ENCODE data around the gene CEMIP.

Gene CEMIP

DNA sequence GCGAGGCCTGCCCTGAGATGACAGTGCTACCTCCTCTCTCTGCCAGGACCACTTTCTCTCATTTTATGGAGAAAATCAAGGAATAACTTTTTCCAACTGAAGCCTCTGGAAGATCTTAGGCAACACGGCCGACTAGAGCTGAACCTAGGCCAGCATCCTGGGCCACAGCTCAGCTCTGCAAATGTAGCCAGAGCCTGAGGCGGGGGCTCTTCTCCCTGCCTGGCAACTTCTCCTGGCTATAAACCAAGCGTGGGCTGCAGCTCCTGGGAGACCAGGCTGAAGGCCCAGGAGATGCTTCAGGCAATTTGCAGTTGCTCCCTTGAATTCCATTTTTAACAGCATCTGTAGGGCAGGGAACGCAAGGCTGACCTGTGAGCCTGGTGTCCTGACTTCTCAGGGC, 74.9 kb downstream of the CEMIP start:
- H3K4me3 ChIP-seq (ENCODE audit: low read depth, low read length): no peak overlapping the region
- no peak for DNase-seq (ENCODE audit: low read depth, low spot score)
- no peak for TF ChIP-seq CTCF (IDR thresholded peaks at IDR 0.05; ENCODE audit: low read depth, low read length)
- in situ Hi-C loops (cut with HindIII; ENCODE audit: low sequenced_read_pairs): no loop called here

DNA sequence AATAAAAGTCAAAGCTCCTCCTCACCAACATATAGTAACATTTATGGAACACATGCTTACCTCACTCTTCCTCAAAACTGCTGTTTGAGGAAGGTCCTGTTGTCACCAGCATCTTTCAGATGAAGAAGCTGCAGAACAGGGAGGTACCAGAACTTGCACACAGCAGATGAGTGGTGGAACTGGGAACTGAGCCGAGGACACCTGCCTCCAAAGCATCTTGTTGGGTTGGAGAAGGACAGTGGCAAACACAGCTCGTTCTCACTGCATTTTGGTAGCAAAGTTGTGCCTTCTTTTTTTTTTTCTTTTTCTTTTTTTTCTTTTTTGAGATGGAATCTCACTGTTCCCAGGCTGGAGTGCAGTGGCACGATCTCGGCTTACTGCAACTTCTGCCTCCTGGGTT, 76.0 kb downstream of the CEMIP start:
- no peak overlapping the region for H3K4me3 ChIP-seq (ENCODE audit: low read depth, low read length)
- no peak for TF ChIP-seq CTCF (IDR thresholded peaks at IDR 0.05; ENCODE audit: low read depth, low read length)
- in situ Hi-C loops (cut with HindIII; ENCODE audit: low sequenced_read_pairs): no loop called here
- DNase-seq (ENCODE audit: low read depth, low spot score): no peak

DNA sequence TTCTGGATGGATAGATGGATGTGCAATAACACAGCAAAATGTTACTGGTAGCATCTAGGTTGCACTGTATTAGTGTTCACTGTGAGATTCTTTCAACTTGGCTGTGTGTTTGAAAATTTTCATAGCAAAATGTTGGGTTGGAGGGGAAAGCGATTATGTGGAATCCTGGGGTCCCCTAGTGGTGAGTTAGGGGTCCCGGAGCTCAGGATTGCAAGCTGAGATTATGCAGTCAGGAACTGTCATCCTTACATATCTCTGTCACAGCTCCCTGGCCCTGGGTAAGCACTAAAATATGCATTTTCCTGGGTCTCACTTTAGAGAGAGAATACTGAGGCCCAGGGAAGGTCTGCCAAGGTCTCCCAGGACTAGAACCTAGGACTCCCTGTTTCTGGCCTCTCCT, 77.2 kb downstream of the CEMIP start:
- H3K4me3 ChIP-seq (ENCODE audit: low read depth, low read length): no peak overlapping the region
- DNase-seq (ENCODE audit: low read depth, low spot score): no peak
- in situ Hi-C loops (cut with HindIII; ENCODE audit: low sequenced_read_pairs): no loop called here
- TF ChIP-seq CTCF (IDR thresholded peaks at IDR 0.05; ENCODE audit: low read depth, low read length): peak; percentile 30

DNA sequence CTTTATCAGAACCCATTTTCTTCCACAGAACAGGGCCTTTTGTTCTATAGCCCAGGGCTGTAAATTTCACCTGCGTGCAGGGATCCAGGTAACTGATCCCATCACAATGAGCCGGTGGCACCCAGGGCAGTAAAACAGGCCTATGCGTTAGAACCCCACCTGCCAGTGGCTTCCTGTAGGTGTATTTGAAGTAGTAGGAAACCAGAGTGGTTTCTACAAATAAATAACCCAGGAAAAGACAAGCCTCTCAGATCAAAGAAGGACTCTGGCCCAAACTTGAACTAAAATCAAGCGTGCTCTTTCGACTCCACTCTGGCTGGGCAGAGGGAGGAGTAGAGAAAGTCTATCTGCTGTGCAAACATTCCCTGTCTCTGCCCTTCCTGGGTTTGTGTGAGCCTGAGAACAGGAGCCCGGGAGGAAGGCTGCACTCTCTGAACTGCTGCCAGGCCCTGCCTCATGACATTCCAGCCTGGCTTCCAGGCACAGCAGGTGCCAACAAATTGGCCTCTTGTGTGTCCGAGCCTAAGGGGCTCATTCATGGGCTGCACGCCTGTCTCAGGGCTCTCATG, 77.7 kb downstream of the CEMIP start:
- DNase-seq (ENCODE audit: low read depth, low spot score): peak; percentile 49
- in situ Hi-C loops (cut with HindIII; ENCODE audit: low sequenced_read_pairs): no loop called here
- no peak for TF ChIP-seq CTCF (IDR thresholded peaks at IDR 0.05; ENCODE audit: low read depth, low read length)
- no peak overlapping the region for H3K4me3 ChIP-seq (ENCODE audit: low read depth, low read length)

GRCh38 chr15:80861731-80862170, 82.6 kb downstream of the CEMIP start:
- no peak for TF ChIP-seq CTCF (IDR thresholded peaks at IDR 0.05; ENCODE audit: low read depth, low read length)
- DNase-seq (ENCODE audit: low read depth, low spot score): no peak
- no peak overlapping the region for H3K4me3 ChIP-seq (ENCODE audit: low read depth, low read length)
- in situ Hi-C loops (cut with HindIII; ENCODE audit: low sequenced_read_pairs): no loop called here

DNA sequence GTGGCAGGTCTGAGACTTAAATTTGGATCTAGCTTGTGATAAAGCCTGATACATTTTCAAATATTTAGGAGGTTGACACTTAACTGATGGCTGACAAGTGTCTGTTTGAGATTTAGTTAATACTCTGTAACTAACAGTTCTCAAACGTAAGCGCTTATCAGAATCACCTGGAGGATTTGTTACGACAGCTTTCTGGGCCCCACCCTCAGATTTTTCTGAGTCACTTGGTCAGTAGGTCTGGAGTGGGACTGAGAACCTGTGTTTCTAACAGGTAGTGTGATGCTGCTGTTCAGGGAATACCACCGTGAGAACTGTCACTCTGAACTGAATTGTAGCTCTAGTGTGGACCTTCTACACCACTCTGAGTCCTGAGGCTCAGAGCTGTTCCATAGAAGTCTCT, 85.5 kb downstream of the CEMIP start:
- in situ Hi-C loops (cut with HindIII; ENCODE audit: low sequenced_read_pairs): no loop called here
- no peak for DNase-seq (ENCODE audit: low read depth, low spot score)
- no peak for TF ChIP-seq CTCF (IDR thresholded peaks at IDR 0.05; ENCODE audit: low read depth, low read length)
- H3K4me3 ChIP-seq (ENCODE audit: low read depth, low read length): no peak overlapping the region

GRCh38 chr15:80866936-80867335, 87.8 kb downstream of the CEMIP start:
- H3K4me3 ChIP-seq (ENCODE audit: low read depth, low read length): no peak overlapping the region
- no peak for DNase-seq (ENCODE audit: low read depth, low spot score)
- in situ Hi-C loops (cut with HindIII; ENCODE audit: low sequenced_read_pairs): no loop called here
- no peak for TF ChIP-seq CTCF (IDR thresholded peaks at IDR 0.05; ENCODE audit: low read depth, low read length)

All from astrocyte of the spinal cord (primary cell).